Breast epithelium (tissue), 4 donors: Measurements from ENCODE around the gene FLVCR1. TPM values are rescaled to one million over a fixed set of nuclear protein-coding genes. Genes with fewer than 3 reads are reported as not detected.

Experiments
- DNase-seq, 2 donors: peaks; one replicate each; pipeline ENCODE4 v3.0.0-alpha.2; 2019; ENCODE audit warnings: low spot score in 2 of 2
- H3K27ac ChIP-seq, 2 donors: fragments of 200-600 bp; sonication (generic) in 1 of 2; one replicate each; pipeline ENCODE4 v1.5.1; 2016 to 2019; ENCODE audit warnings: mild to moderate bottlenecking in 1 of 2
- H3K27me3 ChIP-seq, 2 donors: fragments of 200-600 bp; sonication (generic) in 1 of 2; one replicate each; pipeline versions ENCODE4 v1.5.1 to v1.6.0; 2017 to 2019; ENCODE audit warnings: control low read depth in 1 of 2, mild to moderate bottlenecking in 1 of 2
- H3K36me3 ChIP-seq: fragments of 200-600 bp; one replicate; pipeline ENCODE4 v1.5.1; 2019
- H3K4me1 ChIP-seq, 2 donors: fragments of 200-600 bp; sonication (generic); one replicate each; pipeline ENCODE4 v1.5.1; 2016 to 2019; ENCODE audit warnings: control low read depth in 1 of 2
- H3K4me3 ChIP-seq, 3 donors: fragments of 200-600 bp; sonication (generic); 1 replicate in 2 of 3; 2 replicates in 1 of 3; pipeline ENCODE4 v1.5.1; 2016 to 2019; ENCODE audit warnings: mild to moderate bottlenecking in 3 of 3, moderate library complexity in 2 of 3
- H3K9me3 ChIP-seq, 2 donors: fragments of 200-600 bp; sonication (generic) in 1 of 2; one replicate each; pipeline ENCODE4 v1.5.1; 2016 to 2019; ENCODE audit warnings: control low read depth in 1 of 2
- POLR2A ChIP-seq: fragments of 450-650 bp; IDR thresholded peaks from one replicate; pipeline ENCODE4 v1.6.1; 2016; ENCODE audit warnings: antibody characterized with exemption, mild to moderate bottlenecking, moderate library complexity
- POLR2AphosphoS5 ChIP-seq, 3 donors: sonication (generic); formaldehyde crosslinking; IDR thresholded peaks; one replicate each; pipeline ENCODE4 v1.6.1; 2017; ENCODE audit warnings: antibody characterized with exemption in 3 of 3
- intact Hi-C: fragments of 100-400 bp; cut with DNase I; formaldehyde crosslinking; loops from one replicate; pipeline ENCODE4 v1.15.1; 2023; ENCODE audit warnings: low total_unique reads
- total RNA-seq, 3 donors: library from RNA; depleted of rRNA; stranded (reverse); fragments of >200 nt; gene quantifications; one replicate each; pipeline ENCODE4 v1.1.0, GENCODE V29; 2016
- TF ChIP-seq, protein P1 (sequence below), 3 donors: fragments of 450-650 bp; IDR thresholded peaks; one replicate each; pipeline ENCODE4 v1.5.1; 2016 to 2017; ENCODE audit warnings: antibody characterized with exemption in 3 of 3, mild to moderate bottlenecking in 3 of 3, moderate library complexity in 3 of 3

Gene FLVCR1
- total RNA-seq, 3 donors from 2014 or later: 4.0 to 7.9 (median 6.1) TPM

DNA sequence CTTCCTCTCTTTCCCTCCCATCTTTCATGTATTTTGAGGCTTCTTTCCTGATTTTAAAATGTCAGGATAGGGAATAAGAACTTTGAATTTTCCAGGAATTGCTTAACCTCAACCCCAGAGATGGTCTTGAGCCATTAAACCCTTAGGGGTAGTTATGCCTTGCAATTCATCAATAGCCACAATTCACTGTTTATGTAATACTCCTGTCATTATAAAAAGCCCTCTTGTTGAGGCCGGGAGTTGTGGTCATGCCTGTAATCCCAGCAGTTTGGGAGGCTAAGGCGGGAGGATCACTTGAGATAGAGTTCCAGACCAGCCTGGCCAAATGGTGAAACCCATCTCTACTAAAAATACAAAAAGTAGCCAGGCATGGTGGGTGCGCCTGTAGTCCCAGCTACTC is 35.1 kb upstream of the FLVCR1 start:
- Histone ChIP-seq H3K9me3 (peaks cover 0 to 14% of the 10 kb centered on the region in 2 donors), H3K27me3 (no peaks in the 10 kb centered on the region), H3K27ac (no peak overlapping the region), H3K4me3 (no peak overlapping the region), H3K36me3 (no peaks in the 10 kb centered on the region), H3K4me1 (no peaks in the 10 kb centered on the region)
- intact Hi-C loops: loop anchor here (2.0 kb wide), 2 partner anchors 30 to 66 kb away; no protein-coding TSS in a partner anchor
- DNase-seq: no peak
- TF ChIP-seq POLR2A: no peak
- TF ChIP-seq, protein P1, sequence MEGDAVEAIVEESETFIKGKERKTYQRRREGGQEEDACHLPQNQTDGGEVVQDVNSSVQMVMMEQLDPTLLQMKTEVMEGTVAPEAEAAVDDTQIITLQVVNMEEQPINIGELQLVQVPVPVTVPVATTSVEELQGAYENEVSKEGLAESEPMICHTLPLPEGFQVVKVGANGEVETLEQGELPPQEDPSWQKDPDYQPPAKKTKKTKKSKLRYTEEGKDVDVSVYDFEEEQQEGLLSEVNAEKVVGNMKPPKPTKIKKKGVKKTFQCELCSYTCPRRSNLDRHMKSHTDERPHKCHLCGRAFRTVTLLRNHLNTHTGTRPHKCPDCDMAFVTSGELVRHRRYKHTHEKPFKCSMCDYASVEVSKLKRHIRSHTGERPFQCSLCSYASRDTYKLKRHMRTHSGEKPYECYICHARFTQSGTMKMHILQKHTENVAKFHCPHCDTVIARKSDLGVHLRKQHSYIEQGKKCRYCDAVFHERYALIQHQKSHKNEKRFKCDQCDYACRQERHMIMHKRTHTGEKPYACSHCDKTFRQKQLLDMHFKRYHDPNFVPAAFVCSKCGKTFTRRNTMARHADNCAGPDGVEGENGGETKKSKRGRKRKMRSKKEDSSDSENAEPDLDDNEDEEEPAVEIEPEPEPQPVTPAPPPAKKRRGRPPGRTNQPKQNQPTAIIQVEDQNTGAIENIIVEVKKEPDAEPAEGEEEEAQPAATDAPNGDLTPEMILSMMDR (IDR thresholded peaks at IDR 0.05): no peak
- no peak for TF ChIP-seq POLR2AphosphoS5 (IDR thresholded peaks at IDR 0.05)

DNA sequence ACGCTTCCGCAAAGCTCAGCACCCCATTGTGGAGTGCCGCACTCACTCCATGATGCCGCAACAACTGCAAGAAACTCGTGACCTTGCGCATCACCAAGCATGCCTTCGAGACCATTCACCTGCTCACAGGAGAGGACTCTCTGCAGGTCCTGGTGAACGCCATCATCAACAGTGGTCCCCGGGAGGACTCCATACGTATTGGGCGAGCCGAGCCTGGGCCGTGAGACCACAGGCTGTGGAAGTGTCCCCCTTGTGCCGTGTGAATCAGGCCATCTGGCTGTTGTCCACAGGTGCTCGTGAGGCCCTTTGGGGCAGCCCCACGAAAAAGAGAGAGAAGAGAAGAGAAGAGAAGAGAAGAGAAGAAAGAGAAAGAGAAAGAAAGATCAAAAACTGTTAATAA is 33.9 kb upstream of the FLVCR1 start:
- no peak overlapping the region for H3K27ac ChIP-seq
- DNase-seq: no peak
- H3K4me1 ChIP-seq: no peaks in the 10 kb centered on the region
- no peaks in the 10 kb centered on the region for H3K27me3 ChIP-seq
- intact Hi-C loops: no loop called here
- no peaks in the 10 kb centered on the region for H3K36me3 ChIP-seq
- no peak overlapping the region for H3K4me3 ChIP-seq
- TF ChIP-seq, protein P1 (IDR thresholded peaks at IDR 0.05): no peak
- TF ChIP-seq POLR2AphosphoS5 (IDR thresholded peaks at IDR 0.05) (no peak), POLR2A (no peak)
- H3K9me3 ChIP-seq: peaks cover 0 to 14% of the 10 kb centered on the region in 2 donors

DNA sequence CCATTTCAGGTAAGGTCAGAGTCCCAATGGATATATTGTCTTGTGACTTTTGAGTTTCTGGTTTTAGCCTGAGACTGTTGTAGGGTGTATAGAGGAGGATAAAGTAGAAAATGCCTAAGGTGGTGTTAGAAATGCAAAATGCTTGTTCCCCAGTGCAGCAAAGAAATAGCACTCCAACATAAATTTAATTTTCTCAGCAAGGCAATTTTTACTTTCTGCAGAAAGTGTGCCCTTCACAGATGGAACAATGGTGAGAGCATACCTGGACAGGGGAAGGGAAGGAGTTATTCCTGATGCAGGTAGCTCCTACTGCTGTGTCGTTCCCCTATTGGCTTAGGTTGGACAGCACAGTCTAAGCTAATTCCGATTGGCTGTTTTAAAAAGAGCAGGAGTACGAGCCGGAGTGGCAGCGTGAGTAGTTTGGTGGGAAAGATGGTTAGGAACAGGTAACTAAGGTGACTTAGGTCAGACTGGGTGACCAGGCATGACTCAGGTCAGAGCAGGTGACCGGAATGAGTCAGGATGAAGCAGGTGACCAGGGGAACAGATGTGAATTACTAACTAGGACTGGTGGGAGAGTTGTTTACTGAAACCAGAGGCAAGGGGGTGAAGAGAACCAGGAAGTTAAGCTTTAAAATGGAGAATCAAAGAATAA is 32.1 kb upstream of the FLVCR1 start:
- no peak for DNase-seq
- H3K27me3 ChIP-seq: no peaks in the 10 kb centered on the region
- peaks cover 0 to 14% of the 10 kb centered on the region in 2 donors for H3K9me3 ChIP-seq
- H3K36me3 ChIP-seq: no peaks in the 10 kb centered on the region
- intact Hi-C loops: no loop called here
- H3K4me3 ChIP-seq: no peak overlapping the region
- TF ChIP-seq, protein P1 (IDR thresholded peaks at IDR 0.05): no peak
- TF ChIP-seq POLR2AphosphoS5 (IDR thresholded peaks at IDR 0.05) (no peak), POLR2A (no peak)
- no peaks in the 10 kb centered on the region for H3K4me1 ChIP-seq
- no peak overlapping the region for H3K27ac ChIP-seq

DNA sequence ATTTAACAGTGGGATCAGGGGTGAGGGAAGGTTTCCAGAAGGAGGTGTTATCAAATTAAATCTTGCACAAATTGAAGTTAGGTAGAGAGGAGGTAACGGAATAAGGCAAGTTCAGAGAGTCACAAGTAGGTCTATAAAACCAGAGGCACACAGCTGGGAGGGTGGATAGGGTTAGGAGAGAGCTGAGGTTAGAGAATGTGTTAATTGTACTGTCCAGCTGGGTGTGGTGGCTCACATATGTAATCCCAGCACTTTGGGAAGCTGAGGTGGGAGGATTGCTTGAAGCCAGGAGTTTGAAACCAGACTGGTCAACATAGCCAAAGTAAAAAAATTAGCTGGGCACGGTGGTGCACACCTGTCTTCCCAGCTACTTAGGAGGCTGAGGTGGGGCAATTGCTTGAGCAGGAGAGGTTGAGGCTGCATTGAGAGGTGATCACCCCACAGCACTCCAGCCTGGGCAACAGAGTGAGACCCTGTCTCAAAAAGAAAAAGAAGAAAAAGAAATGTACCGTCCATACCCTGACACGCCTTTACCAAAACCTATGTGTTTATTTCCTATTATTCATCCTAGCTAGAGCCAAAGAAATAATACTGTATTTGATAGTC is 30.8 kb upstream of the FLVCR1 start:
- no peak for DNase-seq
- Histone ChIP-seq H3K27me3 (no peaks in the 10 kb centered on the region), H3K36me3 (no peaks in the 10 kb centered on the region), H3K4me3 (no peak overlapping the region), H3K27ac (no peak overlapping the region), H3K4me1 (no peaks in the 10 kb centered on the region), H3K9me3 (peaks cover 0 to 14% of the 10 kb centered on the region in 2 donors)
- intact Hi-C loops: no loop called here
- TF ChIP-seq, protein P1 (IDR thresholded peaks at IDR 0.05): no peak
- TF ChIP-seq POLR2AphosphoS5 (IDR thresholded peaks at IDR 0.05) (no peak), POLR2A (no peak)

DNA sequence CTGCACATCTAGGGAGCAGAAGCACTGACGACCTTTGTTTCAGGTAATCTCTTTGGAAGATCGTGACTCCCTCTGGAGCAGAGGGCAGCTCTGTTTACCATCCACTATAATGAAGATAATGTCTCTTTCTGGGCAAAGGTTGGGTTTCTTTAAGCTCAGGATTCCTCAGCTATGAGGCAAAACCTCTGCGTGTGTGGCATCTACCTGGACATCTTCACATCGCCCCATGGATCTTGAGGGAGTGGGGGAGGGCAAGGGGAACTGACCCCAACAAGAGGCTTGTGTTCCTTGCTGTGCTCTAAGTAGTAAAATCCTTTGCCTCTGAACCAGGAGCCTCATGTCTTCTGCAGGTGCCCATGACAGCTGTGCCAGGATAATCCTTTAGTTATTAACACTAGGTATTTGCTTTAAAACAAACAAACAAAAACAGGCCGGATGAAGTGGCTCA is 30.2 kb upstream of the FLVCR1 start:
- no peaks in the 10 kb centered on the region for H3K36me3 ChIP-seq
- intact Hi-C loops: no loop called here
- no peaks in the 10 kb centered on the region for H3K4me1 ChIP-seq
- H3K27me3 ChIP-seq: no peaks in the 10 kb centered on the region
- H3K27ac ChIP-seq: no peak overlapping the region
- no peak for DNase-seq
- H3K4me3 ChIP-seq: no peak overlapping the region
- TF ChIP-seq, protein P1 (IDR thresholded peaks at IDR 0.05): no peak
- no peak for TF ChIP-seq POLR2A
- TF ChIP-seq POLR2AphosphoS5 (IDR thresholded peaks at IDR 0.05): no peak
- H3K9me3 ChIP-seq: peaks cover 0 to 14% of the 10 kb centered on the region in 2 donors
